Peyer's patch (tissue), 4 donors: Measurements from ENCODE around the gene HARS1. TPM values are rescaled to one million over a fixed set of nuclear protein-coding genes. Genes with fewer than 3 reads are reported as not detected.

Source experiments
- DNase-seq, 3 donors: peaks; one replicate each; pipeline ENCODE4 v3.0.0-alpha.2; 2017 to 2019
- H3K27ac ChIP-seq, 4 donors: fragments of 200-600 bp; sonication (generic); one replicate each; pipeline ENCODE4 v1.5.1; 2016 to 2019
- H3K27me3 ChIP-seq, 2 donors: fragments of 200-600 bp; sonication (generic); one replicate each; pipeline ENCODE4 v1.5.1; 2019
- H3K36me3 ChIP-seq, 3 donors: fragments of 200-600 bp; sonication (generic); one replicate each; pipeline ENCODE4 v1.5.1; 2016 to 2019
- H3K4me1 ChIP-seq, 4 donors: fragments of 200-600 bp; sonication (generic); one replicate each; pipeline ENCODE4 v1.5.1; 2016 to 2019
- H3K4me3 ChIP-seq, 4 donors: fragments of 200-600 bp; sonication (generic); 1 replicate in 3 of 4; 2 replicates in 1 of 4; pipeline ENCODE4 v1.5.1; 2016 to 2019; ENCODE audit warnings: mild to moderate bottlenecking in 1 of 4
- H3K9me3 ChIP-seq, 4 donors: fragments of 200-600 bp; sonication (generic); one replicate each; pipeline ENCODE4 v1.5.1; 2016 to 2019; ENCODE audit warnings: mild to moderate bottlenecking in 1 of 4
- CTCF ChIP-seq, 6 experiments: fragments of 450-650 bp in 4 of 6; fragments of 200-600 bp in 2 of 6; sonication (generic) in 1 of 6; IDR thresholded peaks; one replicate each; pipeline ENCODE4 v1.5.1; 2017 to 2019; ENCODE audit warnings: antibody characterized with exemption in 6 of 6, mild to moderate bottlenecking in 3 of 6, moderate library complexity in 1 of 6
- POLR2A ChIP-seq, 2 donors: fragments of 450-650 bp; IDR thresholded peaks; one replicate each; pipeline ENCODE4 v1.5.1; 2017; ENCODE audit warnings: antibody characterized with exemption in 2 of 2, mild to moderate bottlenecking in 2 of 2, moderate library complexity in 2 of 2
- total RNA-seq, 4 donors: library from RNA; depleted of rRNA; stranded (reverse); fragments of >200 nt; gene quantifications; one replicate each; pipeline ENCODE4 v1.1.0, GENCODE V29; 2016

Gene HARS1
- total RNA-seq, 4 donors from 2014 or later, result 24.3 to 55.3 (median 46.1) TPM

- H3K27ac ChIP-seq, result no peak overlapping the region
- H3K4me1 ChIP-seq, result no peaks in the 10 kb centered on the region
- no peaks in the 10 kb centered on the region for H3K9me3 ChIP-seq
- no peak for TF ChIP-seq CTCF (IDR thresholded peaks at IDR 0.05)
- TF ChIP-seq POLR2A (IDR thresholded peaks at IDR 0.05), result no peak
- no peak for DNase-seq
- H3K4me3 ChIP-seq, result no peak overlapping the region
- H3K36me3 ChIP-seq, result peaks cover 0 to 70% (median 0%) of the 10 kb centered on the region in 3 donors
- H3K27me3 ChIP-seq, result no peaks in the 10 kb centered on the region
Measured at GRCh38 chr5:140677947-140678346, 13.2 kb downstream of the HARS1 start.

- no peak for TF ChIP-seq CTCF (IDR thresholded peaks at IDR 0.05)
- no peak for TF ChIP-seq POLR2A (IDR thresholded peaks at IDR 0.05)
- Histone ChIP-seq H3K27me3 (no peaks in the 10 kb centered on the region), H3K27ac (no peak overlapping the region), H3K4me1 (no peaks in the 10 kb centered on the region), H3K9me3 (no peaks in the 10 kb centered on the region), H3K4me3 (no peak overlapping the region), H3K36me3 (peaks cover 0 to 89% (median 0%) of the 10 kb centered on the region in 3 donors)
- DNase-seq, result no peak
Measured at GRCh38 chr5:140674629-140675028, 16.5 kb downstream of the HARS1 start.

GRCh38 chr5:140674211-140674610 lies 17.0 kb downstream of the HARS1 start:
- DNase-seq, result no peak
- no peak overlapping the region for H3K27ac ChIP-seq
- TF ChIP-seq POLR2A (IDR thresholded peaks at IDR 0.05), result no peak
- no peak for TF ChIP-seq CTCF (IDR thresholded peaks at IDR 0.05)
- H3K27me3 ChIP-seq, result no peaks in the 10 kb centered on the region
- H3K4me1 ChIP-seq, result no peaks in the 10 kb centered on the region
- H3K36me3 ChIP-seq, result peaks cover 0 to 89% (median 0%) of the 10 kb centered on the region in 3 donors
- H3K9me3 ChIP-seq, result no peaks in the 10 kb centered on the region
- no peak overlapping the region for H3K4me3 ChIP-seq

GRCh38 chr5:140673187-140673976 lies 17.8 kb downstream of the HARS1 start, which contains the start of gene DND1:
DND1 (minus strand) TSS chr5:140673576; CDS start chr5:140673542, 34 bp downstream.
- Histone ChIP-seq H3K36me3 (peaks cover 0 to 91% (median 0%) of the 10 kb centered on the region in 3 donors), H3K27ac (no peak within 1 kb of the TSS), H3K4me3 (no peak within 1 kb of the TSS), H3K27me3 (no peaks in the 10 kb centered on the region), H3K4me1 (no peaks in the 10 kb centered on the region), H3K9me3 (no peaks in the 10 kb centered on the region)
- no peak for DNase-seq
- TF ChIP-seq CTCF (IDR thresholded peaks at IDR 0.05) (no peak), POLR2A (IDR thresholded peaks at IDR 0.05) (no peak)

- H3K27me3 ChIP-seq, result no peaks in the 10 kb centered on the region
- no peak overlapping the region for H3K4me3 ChIP-seq
- no peaks in the 10 kb centered on the region for H3K4me1 ChIP-seq
- no peak overlapping the region for H3K27ac ChIP-seq
- peak in 1 of 3 donors; percentile 55 for DNase-seq
- H3K9me3 ChIP-seq, result no peaks in the 10 kb centered on the region
- TF ChIP-seq CTCF (IDR thresholded peaks at IDR 0.05), result no peak
- no peak for TF ChIP-seq POLR2A (IDR thresholded peaks at IDR 0.05)
- H3K36me3 ChIP-seq, result peaks cover 0 to 90% (median 0%) of the 10 kb centered on the region in 3 donors
Measured at GRCh38 chr5:140672455-140673186, 18.5 kb downstream of the HARS1 start.
